PC-9 (cell line): ENCODE results near the gene KPNA1. TPM values are rescaled to one million over a fixed set of nuclear protein-coding genes. Genes with fewer than 3 reads are reported as not detected.

Source experiments
- BruUV-seq: library from RNA; stranded (reverse); fragments of 400-500 nt; replicated peaks from 2 replicates; lab custom pipeline; 2021; lab: Mats Ljungman, UMichigan
- CTCF ChIA-PET: fragments of 300-600 bp; sonication (Branson Sonifier 250); formaldehyde crosslinking; loops from one replicate; lab custom pipeline; 2022; ENCODE audit warnings: antibody characterized with exemption; lab: Charles Lee
- POLR2A ChIA-PET: fragments of 300-600 bp; sonication (Branson Sonifier 250); formaldehyde crosslinking; loops from one replicate; lab custom pipeline; 2022; ENCODE audit warnings: antibody characterized with exemption; ENCODE audit not compliant: unreplicated experiment; lab: Charles Lee
- DNase-seq, 2 experiments: peaks; one replicate each; pipeline versions ENCODE4 v3.0.0 to v3.0.0-alpha.2; 2015 to 2022; ENCODE audit warnings: mixed read lengths in 1 of 2
- H2AFZ ChIP-seq: fragments of 200-600 bp; sonication (generic); 2 replicates; pipeline ENCODE4 v1.8.1; 2017; ENCODE audit warnings: antibody characterized with exemption
- H3F3A ChIP-seq: fragments of 200-600 bp; sonication (generic); 2 replicates; pipeline ENCODE4 v1.8.1; 2017; ENCODE audit warnings: antibody characterized with exemption, mild to moderate bottlenecking, low read depth; ENCODE audit not compliant: insufficient read depth
- H3K27ac ChIP-seq: fragments of 200-600 bp; sonication (generic); 2 replicates; pipeline ENCODE4 v1.6.1; 2016; ENCODE audit warnings: mixed run types
- H3K27me3 ChIP-seq: fragments of 200-600 bp; sonication (generic); 2 replicates; pipeline ENCODE4 v1.6.1; 2016; ENCODE audit warnings: low read depth, mixed run types; ENCODE audit not compliant: insufficient read depth
- H3K36me3 ChIP-seq: fragments of 200-600 bp; sonication (generic); 2 replicates; pipeline ENCODE4 v1.6.1; 2016; ENCODE audit warnings: low read depth, mixed run types
- H3K4me1 ChIP-seq: fragments of 200-600 bp; sonication (generic); replicated peaks from 2 replicates; pipeline ENCODE4 v1.6.1; 2016; ENCODE audit warnings: mixed run types; ENCODE audit not compliant: insufficient read depth
- H3K4me2 ChIP-seq: fragments of 200-600 bp; sonication (generic); 2 replicates; pipeline ENCODE4 v1.6.1; 2017; ENCODE audit warnings: mixed run types
- H3K4me3 ChIP-seq: fragments of 200-600 bp; sonication (generic); 2 replicates; pipeline ENCODE4 v1.6.1; 2016; ENCODE audit warnings: mixed run types
- H3K79me2 ChIP-seq: fragments of 200-600 bp; sonication (generic); 2 replicates; pipeline ENCODE4 v1.6.1; 2017; ENCODE audit warnings: low read depth, mixed run types
- H3K9me2 ChIP-seq: fragments of 200-600 bp; sonication (generic); 2 replicates; pipeline ENCODE4 v1.8.1; 2017; ENCODE audit warnings: mild to moderate bottlenecking; ENCODE audit not compliant: insufficient read depth
- H3K9me3 ChIP-seq: fragments of 200-600 bp; sonication (generic); 2 replicates; pipeline ENCODE4 v1.8.1; 2016; ENCODE audit warnings: low read depth; ENCODE audit not compliant: insufficient read depth
- H4K20me1 ChIP-seq: fragments of 200-600 bp; sonication (generic); 2 replicates; pipeline ENCODE4 v1.8.1; 2017; ENCODE audit not compliant: insufficient read depth
- EZH2 ChIP-seq: fragments of 200-600 bp; sonication (generic); IDR thresholded peaks from 2 replicates; pipeline ENCODE4 v1.8.0; 2017; ENCODE audit warnings: antibody characterized with exemption, low read depth
- intact Hi-C: fragments of 100-400 bp; cut with micrococcal nuclease; formaldehyde crosslinking; loops from one replicate; pipeline ENCODE4 v1.10.0; 2022; ENCODE audit not compliant: unreplicated experiment
- total RNA-seq: library from RNA; stranded (reverse); gene quantifications from 2 replicates; pipeline ENCODE4 v1.2.3, GENCODE V29; 2021
- TF ChIP-seq, protein P1 (sequence below): fragments of 200-600 bp; sonication (generic); conservative IDR thresholded peaks from 2 replicates; pipeline ENCODE4 v1.6.1; 2017; ENCODE audit warnings: mixed run types, antibody characterized with exemption, mild to moderate bottlenecking, moderate library complexity

The KPNA1 gene
- total RNA-seq, 1 experiment from 2014 or later, result 89.2 TPM

DNA sequence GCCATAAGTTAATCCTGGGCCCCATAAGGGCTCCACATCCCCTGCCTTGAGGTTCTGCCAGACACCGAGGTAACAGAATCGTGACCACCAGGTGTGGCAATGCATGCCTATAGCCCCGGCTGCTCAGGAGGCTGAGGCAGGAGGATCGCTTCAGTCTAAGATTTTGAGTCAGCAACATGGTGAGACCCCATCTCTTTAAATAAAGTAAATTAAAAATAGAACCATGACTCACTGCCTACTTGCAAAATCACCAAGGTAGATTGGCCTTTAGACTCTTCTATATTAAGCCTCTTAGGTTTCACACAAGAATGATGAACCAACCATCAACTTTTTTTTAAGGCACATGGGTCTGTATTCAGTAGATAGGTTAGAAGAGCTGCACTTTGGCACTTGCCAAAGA is 108.5 kb downstream of the KPNA1 start:
- ChIA-PET CTCF (no interaction called here), POLR2A (interaction anchor here (0.8 kb wide), 1 partner anchor 10 kb away, joined by 4 read pairs; the partner anchor contains the start of gene WDR5B)
- peaks cover 12% of the 10 kb centered on the region for H3K4me1 ChIP-seq
- no peaks in the 10 kb centered on the region for H3K79me2 ChIP-seq
- H2AFZ ChIP-seq, result no peak overlapping the region
- no peak overlapping the region for H3K4me3 ChIP-seq
- no peaks in the 10 kb centered on the region for H3K9me3 ChIP-seq
- no peaks in the 10 kb centered on the region for H4K20me1 ChIP-seq
- intact Hi-C loops, result no loop called here
- no peaks in the 10 kb centered on the region for H3K27me3 ChIP-seq
- no peak overlapping the region for H3K27ac ChIP-seq
- no peak for DNase-seq
- BruUV-seq, result no TSS peak
- no peak overlapping the region for H3K4me2 ChIP-seq
- H3K9me2 ChIP-seq, result no peaks in the 10 kb centered on the region
- TF ChIP-seq EZH2, result no peak
- TF ChIP-seq, protein P1, sequence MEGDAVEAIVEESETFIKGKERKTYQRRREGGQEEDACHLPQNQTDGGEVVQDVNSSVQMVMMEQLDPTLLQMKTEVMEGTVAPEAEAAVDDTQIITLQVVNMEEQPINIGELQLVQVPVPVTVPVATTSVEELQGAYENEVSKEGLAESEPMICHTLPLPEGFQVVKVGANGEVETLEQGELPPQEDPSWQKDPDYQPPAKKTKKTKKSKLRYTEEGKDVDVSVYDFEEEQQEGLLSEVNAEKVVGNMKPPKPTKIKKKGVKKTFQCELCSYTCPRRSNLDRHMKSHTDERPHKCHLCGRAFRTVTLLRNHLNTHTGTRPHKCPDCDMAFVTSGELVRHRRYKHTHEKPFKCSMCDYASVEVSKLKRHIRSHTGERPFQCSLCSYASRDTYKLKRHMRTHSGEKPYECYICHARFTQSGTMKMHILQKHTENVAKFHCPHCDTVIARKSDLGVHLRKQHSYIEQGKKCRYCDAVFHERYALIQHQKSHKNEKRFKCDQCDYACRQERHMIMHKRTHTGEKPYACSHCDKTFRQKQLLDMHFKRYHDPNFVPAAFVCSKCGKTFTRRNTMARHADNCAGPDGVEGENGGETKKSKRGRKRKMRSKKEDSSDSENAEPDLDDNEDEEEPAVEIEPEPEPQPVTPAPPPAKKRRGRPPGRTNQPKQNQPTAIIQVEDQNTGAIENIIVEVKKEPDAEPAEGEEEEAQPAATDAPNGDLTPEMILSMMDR, result no peak
- H3K36me3 ChIP-seq, result 0 out of 2 replicates have a peak, but pooled peaks cover 9% of the 10 kb centered on the region
- 0 out of 2 replicates have a peak, but pooled peaks cover 5% of the 10 kb centered on the region for H3F3A ChIP-seq

DNA sequence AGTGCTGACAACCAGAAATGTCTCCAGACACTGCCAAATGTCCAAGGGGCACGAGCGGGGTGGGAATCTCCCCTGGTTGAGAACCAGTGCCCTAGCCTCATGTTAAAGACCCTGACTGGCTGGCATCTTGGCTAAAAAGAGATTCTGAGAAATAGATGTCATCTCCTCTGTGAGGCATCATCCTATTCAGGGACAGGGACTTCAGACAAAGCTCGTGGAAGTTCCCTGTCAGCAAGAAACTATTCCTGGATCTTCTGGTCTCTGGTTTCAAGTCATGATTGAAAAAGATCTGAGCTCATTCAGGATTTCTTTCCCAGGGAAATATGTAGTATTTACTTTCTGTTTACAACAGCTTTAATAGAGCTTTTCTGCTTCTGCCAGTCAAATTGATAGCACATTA is 109.7 kb downstream of the KPNA1 start:
- Histone ChIP-seq H4K20me1 (no peaks in the 10 kb centered on the region), H3K27ac (no peak overlapping the region), H3K9me3 (no peaks in the 10 kb centered on the region), H3K9me2 (no peaks in the 10 kb centered on the region), H3K27me3 (no peaks in the 10 kb centered on the region), H2AFZ (no peak overlapping the region), H3F3A (0 out of 2 replicates have a peak, but pooled peaks cover 5% of the 10 kb centered on the region), H3K36me3 (0 out of 2 replicates have a peak, but pooled peaks cover 9% of the 10 kb centered on the region), H3K4me2 (no peak overlapping the region), H3K4me3 (no peak overlapping the region), H3K4me1 (peaks cover 12% of the 10 kb centered on the region), H3K79me2 (no peaks in the 10 kb centered on the region)
- no TSS peak for BruUV-seq
- POLR2A ChIA-PET, result no interaction called here
- CTCF ChIA-PET, result no interaction called here
- TF ChIP-seq EZH2, result no peak
- TF ChIP-seq, protein P1, result no peak
- intact Hi-C loops, result no loop called here
- DNase-seq, result no peak

DNA sequence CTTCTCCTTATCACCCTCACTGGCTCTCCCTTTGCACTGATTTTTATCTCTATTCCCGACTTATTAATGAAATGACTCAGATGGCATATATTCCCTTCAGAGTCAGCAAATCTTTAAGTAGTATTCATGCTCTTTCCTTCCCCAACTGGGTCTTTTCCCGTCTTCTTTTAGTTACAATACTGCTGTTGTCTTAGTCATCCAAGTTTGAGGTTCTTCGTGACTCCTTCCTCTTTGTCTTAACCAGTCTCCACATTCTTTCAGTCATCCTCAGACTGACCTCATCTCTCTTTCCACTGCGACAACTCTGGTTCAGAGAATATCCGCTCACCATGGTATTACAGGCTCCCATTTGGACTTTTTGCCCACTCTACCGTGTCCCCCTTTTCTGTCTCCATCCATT is 111.2 kb downstream of the KPNA1 start:
- intact Hi-C loops, result no loop called here
- H3K4me2 ChIP-seq, result no peak overlapping the region
- H3K27me3 ChIP-seq, result no peaks in the 10 kb centered on the region
- H3K36me3 ChIP-seq, result 0 out of 2 replicates have a peak, but pooled peaks cover 9% of the 10 kb centered on the region
- H3K4me3 ChIP-seq, result no peak overlapping the region
- no peaks in the 10 kb centered on the region for H3K9me2 ChIP-seq
- no peaks in the 10 kb centered on the region for H3K9me3 ChIP-seq
- peaks cover 11% of the 10 kb centered on the region for H3K4me1 ChIP-seq
- H4K20me1 ChIP-seq, result no peaks in the 10 kb centered on the region
- no TSS peak for BruUV-seq
- no peak for TF ChIP-seq EZH2
- TF ChIP-seq, protein P1, result no peak
- no peak for DNase-seq
- 0 out of 2 replicates have a peak, but pooled peaks cover 5% of the 10 kb centered on the region for H3F3A ChIP-seq
- H3K79me2 ChIP-seq, result no peaks in the 10 kb centered on the region
- ChIA-PET CTCF (no interaction called here), POLR2A (no interaction called here)
- H2AFZ ChIP-seq, result no peak overlapping the region
- no peak overlapping the region for H3K27ac ChIP-seq
